Measurements from ENCODE around the gene COL18A1.

Gene COL18A1

DNA sequence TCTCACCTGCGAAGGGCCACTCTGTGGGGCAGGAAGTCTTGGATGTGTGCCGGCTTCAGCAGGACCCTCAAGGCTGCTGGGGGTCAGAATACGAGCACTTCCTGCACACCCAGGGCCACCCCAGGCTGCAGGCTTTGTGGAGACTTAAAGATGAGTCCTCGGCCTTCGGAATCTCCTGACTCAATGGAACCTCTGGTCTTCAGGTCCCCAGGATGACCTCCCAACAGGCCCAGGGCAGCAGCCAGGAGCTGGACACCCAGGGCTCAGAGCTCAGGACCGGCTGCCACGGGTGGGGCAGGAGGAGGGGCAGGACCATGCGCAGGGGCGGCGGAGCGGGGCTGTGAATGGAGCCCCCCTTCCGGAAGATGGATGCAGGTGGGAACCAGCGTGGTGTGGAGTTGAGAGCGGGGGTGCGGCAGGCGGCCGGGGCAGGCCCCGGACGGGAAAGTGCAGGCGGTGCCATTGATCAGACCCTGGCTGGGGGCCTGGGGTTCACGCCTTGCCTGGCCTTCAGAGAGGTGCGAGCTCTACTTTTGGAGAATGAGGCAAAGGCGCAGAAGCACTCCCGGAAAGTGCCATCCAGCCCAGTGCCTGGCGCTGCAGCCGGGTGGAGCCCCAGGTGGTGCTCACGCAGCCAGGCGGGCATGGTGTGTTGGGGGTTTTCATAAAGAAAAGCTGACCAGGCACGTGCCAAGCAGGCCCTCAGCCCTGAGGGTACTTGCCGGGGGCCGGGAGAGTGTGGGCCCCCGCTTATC lies 10.4 kb downstream of the COL18A1 start:
- no peak for DNase-seq

DNA sequence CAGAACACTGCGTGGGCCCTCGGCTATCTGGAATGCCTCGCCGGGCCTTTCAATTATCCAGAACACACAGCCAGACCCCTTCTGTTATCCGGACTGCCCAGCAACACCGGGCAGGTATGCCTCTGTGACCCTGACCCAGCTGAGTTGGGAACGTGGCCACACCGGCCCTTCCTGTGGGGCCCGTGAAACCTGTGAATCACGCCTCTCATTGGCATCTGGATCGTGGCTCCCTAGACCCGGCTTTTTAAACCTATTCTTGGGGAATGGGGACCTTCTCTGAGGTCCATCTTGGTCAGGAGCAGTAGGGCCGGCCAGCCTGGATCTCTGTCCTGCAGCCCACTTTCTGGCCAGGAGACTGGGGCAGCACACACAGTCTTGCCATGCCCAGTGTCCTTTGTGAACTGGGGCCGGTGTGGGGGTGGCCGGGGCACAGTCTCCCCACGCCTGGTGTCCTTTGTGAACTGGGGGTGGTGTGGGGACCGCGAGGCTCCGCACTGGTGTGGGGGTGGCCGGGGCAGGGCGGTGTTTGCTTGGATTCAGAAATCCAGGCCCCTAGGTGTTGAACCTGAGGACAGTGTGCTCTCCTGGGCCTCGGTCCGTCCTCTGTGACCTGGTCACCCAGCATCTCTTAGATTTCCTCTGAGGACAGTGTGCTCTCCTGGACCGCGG lies 11.1 kb downstream of the COL18A1 start:
- no peak for DNase-seq

DNA sequence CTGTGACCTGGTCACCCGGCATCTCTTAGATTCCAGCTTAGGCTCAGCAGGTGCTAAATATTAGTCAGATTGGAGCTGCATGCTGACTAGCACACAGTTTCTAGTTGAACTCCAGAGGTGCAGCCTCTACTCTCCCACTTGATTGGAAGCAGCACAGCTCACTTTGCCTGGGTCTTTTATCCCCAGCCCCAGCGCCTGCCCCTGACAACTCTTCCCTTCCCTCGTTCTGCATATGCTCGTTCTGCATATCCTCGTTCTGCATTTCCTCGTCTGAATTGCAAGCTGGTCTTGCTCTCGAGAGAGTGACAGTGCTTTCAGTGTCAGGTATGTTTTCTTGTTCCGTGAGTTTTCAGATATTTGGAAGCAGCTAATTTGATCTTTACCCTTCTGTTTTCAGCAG lies 11.7 kb downstream of the COL18A1 start:
- DNase-seq, result no peak

DNA sequence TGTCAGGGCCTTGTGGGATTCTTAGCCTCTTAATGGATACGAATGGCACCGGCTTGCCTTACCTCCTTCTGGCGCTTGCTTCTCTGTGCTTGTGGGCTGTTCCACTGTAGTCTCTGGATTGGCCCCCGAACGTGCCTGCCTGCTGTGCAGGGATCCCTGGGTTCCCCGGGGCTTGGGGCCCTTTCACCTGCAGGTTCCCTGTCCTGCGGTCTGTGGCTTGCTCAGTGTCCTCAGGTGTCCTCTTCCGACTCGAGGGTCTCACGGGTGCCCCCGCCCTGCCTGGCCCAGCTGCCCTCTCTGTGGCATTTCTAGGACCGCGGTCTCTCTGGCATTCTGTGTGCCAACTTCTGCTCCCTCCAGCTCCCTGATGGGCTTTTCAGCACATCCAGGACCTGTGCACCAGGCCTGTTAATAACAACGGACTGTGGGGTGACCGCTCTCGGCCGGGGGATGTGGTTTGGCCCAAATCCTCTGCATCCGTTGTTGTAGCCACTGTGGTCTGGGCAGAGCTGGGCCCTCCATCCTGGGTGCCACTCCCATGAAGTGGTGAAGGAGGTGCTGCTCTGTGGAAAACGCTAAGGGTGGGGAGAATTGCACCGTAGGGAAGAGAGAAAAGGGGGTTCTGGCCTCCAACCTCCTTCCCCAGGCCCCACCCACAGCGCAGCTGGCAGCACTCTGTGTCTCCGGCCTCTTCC lies 12.4 kb downstream of the COL18A1 start:
- DNase-seq, result no peak

DNA sequence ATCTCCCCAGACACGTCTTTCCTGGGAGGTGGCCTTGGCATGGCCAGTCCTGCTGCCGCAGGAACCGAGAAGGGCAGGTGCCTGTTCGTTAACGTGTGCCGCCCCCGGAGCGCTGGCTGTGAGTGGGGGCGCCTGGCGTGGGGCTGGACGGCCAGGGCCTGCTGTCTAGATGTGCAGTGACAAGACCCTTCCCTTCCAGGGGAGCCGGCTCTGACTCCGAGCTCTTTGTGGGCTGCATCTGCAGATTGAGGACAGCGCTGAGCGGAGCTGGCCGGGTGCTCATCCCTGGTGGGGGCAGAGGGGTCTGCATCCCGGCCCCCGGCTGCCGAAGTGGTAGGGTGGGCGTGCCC lies 13.0 kb downstream of the COL18A1 start:
- no peak for DNase-seq

DNA sequence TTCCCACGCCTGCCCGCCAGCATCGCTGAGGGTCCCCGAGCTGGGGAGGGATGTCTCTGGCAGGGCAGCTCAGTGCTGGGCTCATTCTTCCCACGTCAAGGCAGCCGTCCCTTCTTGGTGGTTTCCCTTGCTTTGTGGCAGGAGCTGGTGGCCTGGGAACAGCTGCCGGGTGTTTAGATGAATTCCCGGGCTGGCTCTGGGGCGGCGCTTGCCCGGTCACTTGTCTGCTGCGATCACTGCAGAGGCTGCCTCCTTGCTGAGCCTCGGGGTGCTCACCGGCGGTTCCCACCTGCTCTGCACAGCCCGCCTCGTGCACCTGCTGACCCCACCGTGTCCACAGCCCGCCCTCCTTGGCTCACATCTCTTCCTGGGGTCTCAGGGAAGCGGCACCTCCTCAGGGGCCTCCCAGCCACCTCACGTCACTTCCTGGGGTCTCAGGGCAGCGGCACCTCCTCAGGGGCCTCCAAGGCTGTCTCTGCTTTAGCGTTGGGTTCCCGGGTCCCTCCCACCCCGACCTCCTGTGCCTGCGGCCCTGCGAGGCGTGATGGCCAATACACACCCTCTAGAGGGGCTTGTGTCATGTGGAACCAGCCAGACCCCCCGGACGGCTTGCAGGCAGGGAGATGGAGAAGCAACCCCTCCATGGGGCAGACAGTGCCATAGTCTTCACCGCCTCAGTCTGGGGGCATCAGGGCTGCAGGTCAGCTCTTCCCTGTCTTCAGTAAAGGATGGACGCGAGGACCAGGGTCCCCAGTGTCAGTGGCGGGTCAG lies 13.5 kb downstream of the COL18A1 start:
- DNase-seq, result no peak

DNA sequence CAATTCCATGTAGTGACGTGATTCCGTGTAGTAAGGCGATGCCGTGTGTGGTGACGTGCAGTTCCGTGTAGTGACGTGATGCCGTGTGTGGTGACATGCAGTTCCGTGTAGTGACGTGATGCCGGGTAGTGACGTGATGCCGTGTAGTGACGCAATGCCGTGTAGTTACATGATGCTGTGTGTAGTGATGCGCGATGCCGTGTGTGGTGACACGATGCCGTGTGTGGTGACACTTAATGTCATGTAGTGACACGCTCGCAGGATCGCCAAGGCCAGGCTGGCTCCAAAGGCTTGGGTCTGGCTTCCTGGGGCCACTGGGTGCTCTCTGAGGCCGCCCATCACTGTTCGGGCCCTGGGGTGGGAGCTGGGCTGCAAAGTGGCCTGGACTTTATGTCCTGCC lies 14.2 kb downstream of the COL18A1 start:
- no peak for DNase-seq

DNA sequence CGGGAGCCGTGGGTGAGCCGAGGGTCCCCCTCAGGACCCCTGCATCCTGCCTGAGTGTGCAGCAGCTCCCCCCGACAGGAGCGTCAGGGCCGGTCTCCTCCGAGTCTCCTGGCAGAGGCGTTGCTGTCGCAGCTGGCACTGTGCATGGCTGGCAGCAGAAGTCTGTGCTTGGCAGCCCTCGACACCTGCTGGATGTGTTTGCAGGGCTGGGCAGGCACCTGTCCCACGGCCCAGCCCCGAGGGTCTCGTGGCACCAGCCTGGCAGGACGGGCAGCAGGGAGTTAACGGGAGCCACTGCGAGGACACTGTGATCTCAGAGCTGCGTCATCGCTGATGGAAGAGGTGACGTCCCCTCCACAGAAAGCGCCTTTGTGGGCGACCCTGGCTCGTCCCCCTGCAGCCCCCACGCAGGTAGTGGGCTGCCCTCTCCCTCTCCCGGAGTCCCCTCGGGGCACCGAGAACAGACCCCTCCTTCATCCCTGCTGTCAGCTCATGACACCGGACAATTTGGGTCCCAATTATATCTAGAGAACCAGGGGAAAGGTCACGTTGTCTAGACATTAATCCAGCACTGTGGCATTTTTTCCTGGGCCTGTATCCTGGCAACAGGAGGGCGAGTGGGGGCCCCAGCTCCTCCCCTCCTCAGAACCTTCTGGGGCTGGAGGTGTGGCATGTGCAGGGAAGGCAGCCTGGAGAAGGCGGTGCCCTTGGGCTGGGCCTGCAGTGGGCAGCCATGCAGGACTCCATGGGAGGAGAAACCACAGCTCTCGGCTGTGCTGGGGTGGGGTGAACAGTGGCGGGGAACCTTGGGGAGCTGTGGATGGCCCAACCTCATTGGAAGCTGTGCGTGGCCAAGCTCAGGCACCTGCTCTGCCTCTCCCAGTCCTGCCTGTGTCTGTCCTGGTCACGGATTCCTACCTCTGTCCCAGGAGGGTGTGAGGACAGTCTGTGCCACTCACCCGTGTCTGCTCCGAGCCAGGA lies 15.4 kb downstream of the COL18A1 start:
- no peak for DNase-seq

DNA sequence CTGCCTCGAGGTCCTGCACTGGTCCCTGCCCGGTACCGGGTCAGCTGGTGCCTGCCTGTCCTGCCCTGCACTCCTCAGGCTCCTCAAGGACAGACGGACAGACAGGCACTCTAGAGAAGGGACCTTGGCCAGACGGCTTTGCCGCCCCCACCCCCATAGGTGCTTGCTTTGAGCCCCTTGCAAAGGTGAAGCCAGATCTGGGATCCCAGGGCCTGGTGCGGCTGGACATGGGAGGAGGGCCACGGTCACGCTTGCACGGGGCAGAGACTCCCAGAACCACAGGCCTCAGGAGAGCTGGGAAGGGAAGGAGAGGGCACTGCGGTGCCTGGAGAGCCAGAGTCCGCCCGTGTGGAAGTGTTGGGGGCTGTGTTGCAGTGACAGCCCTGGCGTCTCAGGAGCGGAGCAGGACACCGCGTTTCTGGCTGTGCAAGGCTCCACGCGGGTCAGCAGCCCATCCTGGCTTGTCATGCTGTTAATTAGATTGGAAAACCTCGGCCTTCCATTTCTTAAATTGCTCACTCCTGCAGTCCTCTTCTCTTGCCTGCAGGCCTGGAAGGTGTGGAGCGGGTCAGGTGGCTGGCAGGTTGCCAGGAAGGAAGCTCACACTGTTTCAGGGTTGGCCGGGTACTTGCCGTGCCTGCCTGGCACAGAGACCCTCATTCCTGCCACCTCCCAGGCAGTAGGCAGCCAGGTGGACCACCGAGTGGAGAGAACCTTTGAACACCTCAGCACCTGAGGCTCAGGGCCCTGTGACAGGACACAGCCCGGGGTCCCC lies 16.3 kb downstream of the COL18A1 start:
- no peak for DNase-seq

DNA sequence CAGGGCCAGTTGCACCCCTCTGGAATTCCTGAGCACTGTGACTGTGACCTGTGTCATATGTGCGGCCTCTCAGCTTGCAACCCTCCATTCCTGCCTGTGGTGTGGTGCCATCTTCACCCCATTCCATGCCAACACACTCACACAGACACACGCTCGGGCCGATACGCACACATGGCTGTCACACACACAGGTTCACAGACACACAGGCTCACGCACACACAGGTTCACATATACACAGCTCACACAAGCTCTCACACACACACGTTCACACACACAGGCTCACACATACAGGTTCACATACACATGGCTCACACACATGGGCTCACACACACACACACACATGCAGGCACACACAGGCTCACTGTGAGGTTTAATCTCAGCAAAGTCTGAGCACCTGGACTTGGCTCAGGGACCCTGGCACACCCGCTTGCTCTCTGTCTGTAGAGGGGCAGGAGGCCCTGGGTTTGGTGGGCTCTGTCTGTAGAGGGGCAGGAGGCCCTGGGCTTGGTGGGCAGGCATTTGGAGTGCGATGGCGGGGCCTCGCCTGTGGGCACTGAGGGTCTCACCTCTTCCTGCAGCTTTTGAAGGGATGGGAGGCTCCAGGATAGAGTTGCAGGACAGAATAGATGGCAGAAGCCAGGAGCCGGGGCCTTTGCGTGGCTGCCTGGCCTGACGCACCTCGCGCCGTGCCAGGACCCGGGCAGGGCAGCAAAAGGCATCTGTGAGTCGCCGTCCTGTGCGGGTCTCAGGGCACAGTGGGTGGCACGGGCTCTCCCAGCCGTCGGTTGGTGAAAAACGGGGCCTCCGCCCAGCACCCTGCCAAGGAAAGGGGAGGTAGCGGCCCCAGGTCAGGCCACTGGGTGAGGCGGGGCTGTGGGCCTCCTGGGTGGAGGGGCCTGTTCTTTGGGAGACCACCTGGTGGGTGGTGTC lies 17.1 kb downstream of the COL18A1 start:
- no peak for DNase-seq

DNA sequence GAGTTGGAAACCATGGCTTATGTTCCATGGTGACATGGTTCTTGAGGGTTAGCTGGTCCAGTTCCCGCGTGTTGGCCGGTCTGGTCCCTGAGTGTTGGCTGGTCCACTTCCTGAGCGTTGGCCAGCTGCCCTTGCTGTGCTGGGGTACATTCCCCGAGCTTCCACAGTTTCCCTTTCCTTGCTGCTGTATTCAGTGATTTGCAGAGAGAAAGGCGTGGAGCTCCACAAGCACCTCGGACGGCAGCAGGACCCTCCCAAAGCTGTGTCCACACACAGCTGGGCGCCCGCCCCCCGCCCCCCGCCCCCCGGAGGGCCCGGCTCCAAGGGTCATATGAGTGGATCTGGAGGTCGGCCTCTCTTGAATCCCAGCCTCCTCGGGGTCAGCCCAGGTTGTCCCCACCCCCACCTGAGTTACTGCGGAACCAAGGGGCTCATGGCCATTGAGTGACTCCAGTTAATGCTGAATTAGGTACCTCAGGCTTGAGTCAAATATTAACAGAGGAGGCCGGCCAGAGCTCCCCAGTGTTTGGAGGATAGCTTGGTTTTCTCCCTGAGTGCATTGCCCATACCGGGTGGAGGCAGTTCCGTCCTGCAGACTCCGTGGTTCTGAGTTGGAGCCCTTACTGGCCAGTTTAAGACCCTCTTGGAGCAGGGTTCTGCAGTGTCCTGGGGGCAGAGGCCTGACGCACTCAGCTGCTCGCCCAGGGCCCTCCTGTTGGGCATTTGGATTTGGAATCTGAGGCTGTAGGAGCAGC lies 18.4 kb downstream of the COL18A1 start:
- DNase-seq, result no peak

DNA sequence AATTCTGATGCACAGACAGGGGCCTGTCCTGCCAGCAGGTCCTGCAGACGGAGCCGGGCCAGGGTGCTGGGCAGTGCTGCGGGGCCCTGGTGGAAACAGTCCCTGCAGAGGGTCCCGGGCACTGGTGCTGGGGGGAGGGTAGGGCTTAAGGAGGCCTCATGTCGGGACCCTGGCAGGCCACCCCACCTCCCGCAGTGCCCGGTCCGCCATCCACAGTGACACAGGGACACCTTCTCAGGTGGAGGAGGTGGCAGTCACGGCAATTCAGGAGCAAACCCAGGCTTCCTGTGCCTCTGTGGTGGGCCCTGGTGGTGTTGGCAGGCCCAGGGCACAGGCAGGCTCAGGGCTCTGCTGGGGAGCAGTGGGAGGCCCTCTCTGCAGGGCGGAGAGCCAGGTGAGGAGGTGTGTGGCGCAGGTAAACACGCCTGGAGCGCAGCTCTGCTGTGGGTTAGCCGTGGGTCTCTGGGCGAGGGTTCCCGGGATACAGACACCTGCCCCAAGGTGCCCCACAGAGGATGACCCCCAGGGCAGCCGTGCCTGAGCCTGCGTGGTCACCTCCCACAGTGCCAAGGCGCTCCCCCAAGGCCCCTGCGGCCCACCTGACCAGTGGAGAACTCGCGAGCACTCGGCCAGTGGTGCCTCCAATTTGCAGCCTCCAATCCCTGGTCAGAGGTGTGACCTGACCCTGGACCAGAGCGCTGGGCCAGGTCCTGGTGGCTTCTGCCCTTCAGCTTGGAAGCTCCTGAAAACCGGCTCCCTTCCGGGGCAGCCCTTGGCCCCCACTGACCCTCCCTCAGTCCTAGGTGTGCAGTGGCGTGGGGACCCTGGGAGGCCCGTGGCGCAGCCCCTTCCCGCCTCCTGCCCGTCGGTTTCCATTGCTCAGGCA lies 19.2 kb downstream of the COL18A1 start:
- DNase-seq, result no peak

DNA sequence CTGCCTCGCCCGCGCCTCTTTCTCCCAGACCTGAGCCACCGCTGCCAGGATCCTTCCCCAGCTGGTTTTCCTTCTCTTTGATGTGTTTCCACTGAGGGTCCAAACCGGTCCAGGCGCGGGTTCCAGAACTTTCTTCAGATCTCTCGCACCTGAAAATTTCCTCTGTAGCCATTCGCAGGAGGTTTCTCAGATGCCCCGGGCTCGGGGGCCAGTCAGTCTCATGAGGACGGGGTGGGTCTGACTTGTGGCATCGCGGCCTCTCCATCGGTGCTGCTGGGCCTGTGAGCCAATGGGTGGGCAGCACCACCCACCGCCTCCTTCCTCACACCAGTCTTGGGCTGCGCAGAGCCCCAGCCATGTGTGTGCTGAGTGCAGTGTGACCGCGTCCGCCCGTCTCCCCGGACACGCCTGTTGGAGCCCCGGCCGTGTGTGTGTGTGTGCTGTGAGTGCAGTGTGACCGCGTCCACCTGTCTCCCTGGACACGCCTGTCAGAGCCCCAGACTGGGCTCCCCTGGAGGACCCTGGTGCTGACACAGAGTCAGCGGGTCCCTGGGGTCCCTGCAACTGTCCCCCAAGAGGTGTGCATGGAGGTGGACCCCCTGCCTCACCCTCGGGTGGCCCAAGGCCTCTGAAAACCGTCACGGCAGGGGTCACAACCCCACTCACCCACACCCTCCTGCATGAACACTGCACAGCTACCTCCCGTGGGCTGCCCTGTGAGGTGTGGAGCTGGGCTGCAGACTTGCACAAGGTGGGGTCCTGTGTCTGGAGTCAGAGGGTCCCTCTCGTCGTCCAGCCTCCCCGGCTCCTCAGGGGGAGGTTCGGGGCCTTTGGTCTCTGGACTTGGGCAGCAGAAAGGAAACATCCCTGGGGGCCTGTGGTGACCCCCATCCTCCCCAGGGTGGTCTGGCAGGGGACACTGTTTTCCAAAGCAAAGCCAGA lies 20.2 kb downstream of the COL18A1 start:
- no peak for DNase-seq

DNA sequence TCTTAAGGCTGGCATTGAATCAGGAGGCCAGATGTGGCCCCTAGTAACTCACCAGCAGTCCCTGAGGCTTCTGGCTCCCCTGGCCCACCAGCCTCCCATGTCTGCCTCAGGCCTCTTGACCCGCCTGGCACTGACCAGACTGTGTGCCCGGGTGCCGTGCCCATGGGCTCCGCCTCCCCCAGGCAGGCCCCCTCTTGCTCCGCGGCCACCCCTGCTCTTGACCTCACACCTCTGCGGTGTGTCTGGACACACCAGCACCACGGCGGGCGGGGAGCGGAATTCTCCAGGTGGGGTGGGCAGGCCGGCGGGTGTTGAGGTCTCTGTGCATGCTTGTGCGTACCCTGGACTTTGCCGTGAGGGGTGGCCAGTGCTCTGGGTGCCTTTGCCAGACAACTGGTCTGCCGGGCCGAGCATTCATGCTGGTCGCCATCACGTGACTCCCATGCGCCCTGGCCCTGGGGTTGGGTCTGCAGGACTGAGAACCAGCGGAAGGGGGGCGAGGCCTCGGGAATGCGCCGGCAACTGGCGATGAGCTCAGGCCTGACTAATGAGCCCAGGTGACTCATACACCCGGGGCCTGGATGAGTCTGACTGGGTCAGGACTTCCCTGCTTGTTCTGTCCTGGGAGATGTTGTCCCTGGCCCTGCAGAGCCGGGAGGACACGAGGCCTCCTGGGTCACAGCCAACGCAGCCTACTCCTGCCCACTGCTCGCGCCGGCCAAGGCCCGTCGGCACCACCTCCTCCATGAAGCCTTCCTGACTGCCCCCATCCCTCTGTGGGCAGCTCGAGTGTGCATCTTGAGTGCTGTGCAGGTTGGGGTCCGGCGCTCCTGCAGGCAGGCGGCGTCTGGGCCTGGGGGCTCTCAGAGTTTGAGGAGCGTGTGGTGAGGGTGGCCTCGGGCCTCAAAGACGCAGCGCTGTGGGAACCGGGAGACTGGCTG lies 22.6 kb downstream of the COL18A1 start:
- DNase-seq, result no peak

DNA sequence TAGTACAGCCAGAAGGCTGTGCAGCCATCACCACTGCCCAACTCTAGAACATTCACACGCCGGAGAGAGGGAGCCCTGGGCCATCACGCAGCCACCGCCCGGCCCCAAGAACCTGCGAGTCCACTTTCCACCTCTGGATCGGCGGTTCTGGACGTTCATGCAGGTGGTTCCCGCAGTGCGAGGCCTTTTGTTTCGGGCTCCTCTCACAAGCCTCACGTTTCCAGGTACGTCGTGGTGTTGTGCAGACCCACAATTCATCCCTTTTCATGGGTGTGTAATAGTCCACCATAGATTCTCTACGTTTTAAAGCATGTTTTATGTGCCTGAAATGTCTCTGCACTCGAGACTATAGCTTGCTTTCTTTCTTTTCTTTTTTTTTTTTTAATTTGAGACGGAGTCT lies 23.6 kb downstream of the COL18A1 start:
- DNase-seq, result no peak
